ENCODE measurements around the gene ARVCF. TPM values are rescaled to one million over a fixed set of nuclear protein-coding genes. Genes with fewer than 3 reads are reported as not detected.

ARVCF gene
- total RNA-seq (10 to 100 TPM; 11.2 to 51.3 (median 27.8) TPM), polyA plus RNA-seq (10 to 100 TPM in 2 of 3 donors, 1 to 10 TPM in 1; 3.5 to 15.4 (median 10.2) TPM)
- long read RNA-seq, donor 1 = 0 reads
- long read RNA-seq, donor 2 = 0 reads
- long read RNA-seq, donor 3 = 0 reads
- long read RNA-seq, donor 4 = 0 reads
- long read RNA-seq, donor 5 = 0 reads
- long read RNA-seq, donor 6 = 0 reads
- long read RNA-seq, donor 7, partial matches to known transcripts = 11 of 11 reads
- long read RNA-seq, donor 7, other reads (novel, unspliced or antisense) = 0 of 11 reads
- long read RNA-seq, donor 8 = 0 reads
- long read RNA-seq, donor 9 = 0 reads
- long read RNA-seq, donor 10, partial matches to known transcripts = 0 of 1 reads
- long read RNA-seq, donor 10, other reads (novel, unspliced or antisense) = 0 of 1 reads

- WGBS, 5 donors = 1 to 7% (median 2%) methylated on average over 16 to 79 of the region's 79 CpGs
- intact Hi-C loops (cut with DNase I; ENCODE audit: low total_unique reads) = no loop called here
- no peak for TF ChIP-seq EP300 (IDR thresholded peaks at IDR 0.05)
- TF ChIP-seq POLR2AphosphoS5 (IDR thresholded peaks at IDR 0.05) = peak in 1 of 3 donors; percentile 22
- TF ChIP-seq, protein P1, sequence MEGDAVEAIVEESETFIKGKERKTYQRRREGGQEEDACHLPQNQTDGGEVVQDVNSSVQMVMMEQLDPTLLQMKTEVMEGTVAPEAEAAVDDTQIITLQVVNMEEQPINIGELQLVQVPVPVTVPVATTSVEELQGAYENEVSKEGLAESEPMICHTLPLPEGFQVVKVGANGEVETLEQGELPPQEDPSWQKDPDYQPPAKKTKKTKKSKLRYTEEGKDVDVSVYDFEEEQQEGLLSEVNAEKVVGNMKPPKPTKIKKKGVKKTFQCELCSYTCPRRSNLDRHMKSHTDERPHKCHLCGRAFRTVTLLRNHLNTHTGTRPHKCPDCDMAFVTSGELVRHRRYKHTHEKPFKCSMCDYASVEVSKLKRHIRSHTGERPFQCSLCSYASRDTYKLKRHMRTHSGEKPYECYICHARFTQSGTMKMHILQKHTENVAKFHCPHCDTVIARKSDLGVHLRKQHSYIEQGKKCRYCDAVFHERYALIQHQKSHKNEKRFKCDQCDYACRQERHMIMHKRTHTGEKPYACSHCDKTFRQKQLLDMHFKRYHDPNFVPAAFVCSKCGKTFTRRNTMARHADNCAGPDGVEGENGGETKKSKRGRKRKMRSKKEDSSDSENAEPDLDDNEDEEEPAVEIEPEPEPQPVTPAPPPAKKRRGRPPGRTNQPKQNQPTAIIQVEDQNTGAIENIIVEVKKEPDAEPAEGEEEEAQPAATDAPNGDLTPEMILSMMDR (IDR thresholded peaks at IDR 0.05) = peak in 4 of 7 experiments; percentile 20 to 41 (median 30)
- TF ChIP-seq POLR2A (IDR thresholded peaks at IDR 0.05) = no peak
- peaks cover 0 to 17% (median 5%) of the 10 kb centered on the region in 3 donors for H3K27me3 ChIP-seq
- H3K4me1 ChIP-seq = peaks cover 16 to 57% (median 46%) of the 10 kb centered on the region in 4 donors
- DNase-seq = peak; percentile 93 to 97
- no peaks in the 10 kb centered on the region for H3K9me3 ChIP-seq
- H3K36me3 ChIP-seq = no peaks in the 10 kb centered on the region
- peak within 1 kb of the TSS; percentile 14 to 82 (median 63) for H3K27ac ChIP-seq
- peak within 1 kb of the TSS; percentile 80 to 89 (median 82) for H3K4me3 ChIP-seq
Measured at GRCh38 chr22:20016734-20017621, at the start of gene ARVCF. Gene ARVCF (minus strand): TSS chr22:20016823. CDS start chr22:19990794, 26,029 bp downstream.

DNA sequence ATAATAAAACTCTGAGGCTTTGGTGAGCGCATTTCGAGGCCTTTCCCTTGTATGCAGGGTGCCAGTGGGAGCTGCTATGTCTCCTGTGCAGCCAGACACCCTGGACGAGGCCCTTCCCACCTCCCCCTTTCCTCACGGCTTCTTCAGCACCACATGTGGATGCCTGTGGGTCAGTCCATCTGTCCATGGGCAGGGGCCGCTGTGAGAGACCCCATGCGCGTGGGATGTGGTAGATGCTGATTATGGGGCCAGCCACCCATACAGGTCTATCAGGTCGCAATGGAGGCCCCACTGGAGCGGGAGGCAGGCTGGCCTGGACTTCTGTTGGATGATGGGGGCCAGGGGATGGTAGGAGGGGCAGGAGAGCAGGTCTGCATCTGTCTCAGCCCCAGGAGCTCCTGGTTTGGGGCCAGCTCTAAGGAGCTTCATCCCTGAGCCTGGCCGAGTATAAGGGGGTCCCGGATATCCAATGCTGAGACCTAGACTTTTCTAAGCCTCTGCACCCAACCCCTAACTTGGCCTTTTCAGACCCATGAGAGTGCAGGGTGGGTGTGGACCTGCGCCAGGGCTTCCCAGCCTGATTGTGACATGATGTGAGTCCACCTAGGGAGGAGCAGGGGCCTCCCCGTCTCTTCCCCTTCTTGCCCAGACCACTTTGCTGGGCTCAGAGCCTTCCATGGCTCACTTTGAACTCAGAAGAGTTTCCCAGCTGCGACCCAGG, 49.4 kb upstream of the ARVCF start:
- Histone ChIP-seq H3K4me3 (no peak overlapping the region), H3K9me3 (no peaks in the 10 kb centered on the region), H3K36me3 (peaks cover 27 to 55% (median 52%) of the 10 kb centered on the region in 4 donors), H3K4me1 (no peaks in the 10 kb centered on the region), H3K27ac (no peak overlapping the region), H3K27me3 (no peaks in the 10 kb centered on the region)
- 84 to 93% (median 90%) methylated on average over 8 to 14 of the region's 14 CpGs for WGBS, 5 donors
- TF ChIP-seq, protein P1 (IDR thresholded peaks at IDR 0.05) = no peak
- no peak for TF ChIP-seq POLR2A (IDR thresholded peaks at IDR 0.05)
- no peak for TF ChIP-seq EP300 (IDR thresholded peaks at IDR 0.05)
- no peak for TF ChIP-seq POLR2AphosphoS5 (IDR thresholded peaks at IDR 0.05)
- intact Hi-C loops (cut with DNase I; ENCODE audit: low total_unique reads) = no loop called here
- DNase-seq = no peak

DNA sequence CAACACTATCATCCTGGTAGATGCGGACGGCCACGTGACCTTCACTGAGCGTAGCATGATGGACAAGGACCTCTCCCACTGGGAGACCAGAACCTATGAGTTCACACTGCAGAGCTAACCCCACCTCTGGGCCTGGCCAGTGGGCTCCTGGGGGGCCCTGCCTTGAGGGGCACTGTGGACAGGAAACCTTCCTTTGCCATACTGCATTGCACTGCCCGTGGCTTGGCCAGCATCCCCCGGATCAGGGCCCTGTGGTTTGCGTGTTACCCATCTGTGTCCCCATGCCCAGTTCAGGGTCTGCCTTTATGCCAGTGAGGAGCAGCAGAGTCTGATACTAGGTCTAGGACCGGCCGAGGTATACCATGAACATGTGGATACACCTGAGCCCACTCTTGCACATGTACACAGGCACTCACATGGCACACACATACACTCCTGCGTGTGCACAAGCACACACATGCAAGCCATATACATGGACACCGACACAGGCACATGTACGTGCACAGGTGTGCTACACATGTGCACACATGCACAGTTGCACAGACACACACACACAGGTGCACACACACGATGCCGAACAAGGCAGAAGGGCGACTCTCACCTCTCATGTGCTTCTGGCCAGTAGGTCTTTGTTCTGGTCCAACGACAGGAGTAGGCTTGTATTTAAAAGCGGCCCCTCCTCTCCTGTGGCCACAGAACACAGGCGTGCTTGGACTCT, 48.1 kb upstream of the ARVCF start:
- no peak for DNase-seq
- no peak overlapping the region for H3K4me3 ChIP-seq
- TF ChIP-seq, protein P1 (IDR thresholded peaks at IDR 0.05) = no peak
- TF ChIP-seq POLR2A (IDR thresholded peaks at IDR 0.05) (no peak), POLR2AphosphoS5 (IDR thresholded peaks at IDR 0.05) (no peak), EP300 (IDR thresholded peaks at IDR 0.05) (no peak)
- no peak overlapping the region for H3K27ac ChIP-seq
- no peaks in the 10 kb centered on the region for H3K27me3 ChIP-seq
- intact Hi-C loops (cut with DNase I; ENCODE audit: low total_unique reads) = no loop called here
- H3K36me3 ChIP-seq = peaks cover 28 to 68% (median 61%) of the 10 kb centered on the region in 4 donors
- WGBS, 5 donors = 88 to 93% (median 92%) methylated on average over 12 to 18 of the region's 18 CpGs
- H3K4me1 ChIP-seq = no peaks in the 10 kb centered on the region
- no peaks in the 10 kb centered on the region for H3K9me3 ChIP-seq
